Ovary (tissue), 9 donors: ENCODE results near the gene BCKDK. TPM values are rescaled to one million over a fixed set of nuclear protein-coding genes. Genes with fewer than 3 reads are reported as not detected.
A peak's percentile ranks its signal among the peaks of the same experiment; 100 is the strongest.

Source experiments
- DNase-seq, 5 donors: peaks; one replicate each; pipeline ENCODE4 v3.0.0-alpha.2; 2019 to 2020
- H3K27ac ChIP-seq, 2 donors: fragments of 200-600 bp; one replicate each; pipeline versions ENCODE4 v1.5.1 to v1.8.0; 2019 to 2022
- H3K27me3 ChIP-seq: fragments of 200-600 bp; one replicate; pipeline ENCODE4 v1.8.0; 2022
- H3K36me3 ChIP-seq: fragments of 200-600 bp; sonication (generic); one replicate; pipeline ENCODE4 v1.5.1; 2019
- H3K4me1 ChIP-seq: one replicate; pipeline ENCODE4 v1.8.1; 2013; ENCODE audit warnings: mild to moderate bottlenecking, moderate library complexity; ENCODE audit not compliant: insufficient read depth
- H3K4me3 ChIP-seq: fragments of 200-600 bp; sonication (generic); one replicate; pipeline ENCODE4 v1.5.1; 2017
- H3K9me3 ChIP-seq, 2 donors: fragments of 200-600 bp in 1 of 2; sonication (generic) in 1 of 2; one replicate each; pipeline versions ENCODE4 v1.5.1 to v1.8.1; 2013 to 2019; ENCODE audit warnings: mild to moderate bottlenecking in 1 of 2, moderate library complexity in 1 of 2
- CTCF ChIP-seq, 3 donors: fragments of 450-650 bp in 2 of 3; fragments of 200-600 bp in 1 of 3; IDR thresholded peaks; one replicate each; pipeline versions ENCODE4 v1.5.1 to v1.8.0; 2016 to 2022; ENCODE audit warnings: antibody characterized with exemption in 3 of 3, mild to moderate bottlenecking in 1 of 3
- EP300 ChIP-seq: sonication (generic); formaldehyde crosslinking; IDR thresholded peaks from one replicate; pipeline ENCODE4 v1.6.1; 2017; ENCODE audit warnings: antibody characterized with exemption
- POLR2A ChIP-seq: fragments of 450-650 bp; IDR thresholded peaks from one replicate; pipeline ENCODE4 v1.6.1; 2017; ENCODE audit warnings: antibody characterized with exemption, mild to moderate bottlenecking, moderate library complexity
- WGBS, 3 donors: extraction: QIAGEN DNeasy Blood & Tissue Kit in 1 of 3; methylation state at CpG; one replicate each; pipeline versions ENCODE4 v1.1.5 to v1.1.7; 2013 to 2017; 5-methylcytosine and 5-hydroxymethylcytosine counted together
- intact Hi-C, 4 donors: fragments of 100-400 bp; cut with DNase I; formaldehyde crosslinking; loops; one replicate each; pipeline versions ENCODE4 v1.11.0 to v1.15.1; 2022 to 2023
- polyA plus RNA-seq, 2 donors: library from polyadenylated mRNA; stranded (reverse); fragments of 200-250 nt in 1 of 2; fragments of 350-450 nt in 1 of 2; fragmentation: Illumina TruSeq in 1 of 2; extraction: RNeasy Lipid Tissue Mini Kit (QIAGEN cat#74804) in 1 of 2; gene quantifications; one replicate each; pipeline ENCODE4 v1.2.3, GENCODE V29; 2013 to 2014
- total RNA-seq, 7 donors: library from RNA; depleted of rRNA in 2 of 7; stranded (reverse); fragments of >200 nt in 2 of 7; fragmentation: NEBNext Ultra II Directional in 3 of 7; extraction: Animal tissue kit (Norgen Biotek cat#: 25700) in 3 of 7; gene quantifications; one replicate each; pipeline versions ENCODE4 v1.1.0 to v1.2.4, GENCODE V29; 2016 to 2023
- donor health status: DM: no; HTN: no; CAD: no; lungs with moderate emphysema.
- donor health status: DM: no; HTN: no; CAD: no.
- donor health status: Bipolar disorder and iron deficiency.
- donor health status: DM: yes; HTN: yes; CAD: no.
- donor health status: DM: no; HTN: no; CAD: no.
- donor health status: DM: yes; HTN: yes; CAD: no.

The BCKDK gene
- total and polyA plus RNA-seq, 9 donors: 18.6 to 51.9 (median 38.6) TPM

GRCh38 chr16:31074814-31075183 is 33.4 kb upstream of the BCKDK start:
- Histone ChIP-seq H3K4me1 (peaks cover 4% of the 10 kb centered on the region), H3K27me3 (no peaks in the 10 kb centered on the region), H3K9me3 (no peaks in the 10 kb centered on the region), H3K27ac (peak overlapping the region in 1 of 2 donors; percentile 62), H3K4me3 (peak overlapping the region; percentile 94), H3K36me3 (no peaks in the 10 kb centered on the region)
- DNase-seq: no peak
- TF ChIP-seq CTCF (IDR thresholded peaks at IDR 0.05) (no peak), EP300 (no peak), POLR2A (no peak)
- 1 to 2% (median 1%) methylated on average over 7 of the region's 7 CpGs for WGBS, 3 donors
- intact Hi-C loops: no loop called here

- H3K36me3 ChIP-seq: no peaks in the 10 kb centered on the region
- H3K4me3 ChIP-seq: no peak overlapping the region
- peaks cover 4% of the 10 kb centered on the region for H3K4me1 ChIP-seq
- H3K27ac ChIP-seq: no peak overlapping the region
- H3K9me3 ChIP-seq: no peaks in the 10 kb centered on the region
- 64 to 71% (median 65%) methylated on average over 16 of the region's 16 CpGs for WGBS, 3 donors
- no peak for DNase-seq
- intact Hi-C loops: no loop called here
- no peak for TF ChIP-seq POLR2A
- TF ChIP-seq CTCF (IDR thresholded peaks at IDR 0.05): no peak
- no peak for TF ChIP-seq EP300
- H3K27me3 ChIP-seq: no peaks in the 10 kb centered on the region
These were observed 31.9 kb upstream of the BCKDK start for GRCh38 chr16:31076319-31076718.

GRCh38 chr16:31077024-31077423 is 31.2 kb upstream of the BCKDK start:
- intact Hi-C loops: no loop called here

GRCh38 chr16:31077592-31078396 is 30.4 kb upstream of the BCKDK start:
- intact Hi-C loops: no loop called here
- Histone ChIP-seq H3K27ac (no peak overlapping the region), H3K4me1 (peaks cover 2% of the 10 kb centered on the region), H3K4me3 (no peak overlapping the region), H3K27me3 (no peaks in the 10 kb centered on the region), H3K36me3 (no peaks in the 10 kb centered on the region), H3K9me3 (no peaks in the 10 kb centered on the region)
- DNase-seq: no peak
- 90 to 93% (median 91%) methylated on average over 30 of the region's 30 CpGs for WGBS, 3 donors
- TF ChIP-seq POLR2A: no peak
- no peak for TF ChIP-seq CTCF (IDR thresholded peaks at IDR 0.05)
- TF ChIP-seq EP300: no peak

More at GRCh38 chr16:31077024-31077423, 31.2 kb upstream of the BCKDK start:
- H3K27ac ChIP-seq: no peak overlapping the region
- no peaks in the 10 kb centered on the region for H3K27me3 ChIP-seq
- H3K36me3 ChIP-seq: no peaks in the 10 kb centered on the region
- H3K9me3 ChIP-seq: no peaks in the 10 kb centered on the region
- H3K4me3 ChIP-seq: no peak overlapping the region
- no peak for DNase-seq
- H3K4me1 ChIP-seq: peaks cover 5% of the 10 kb centered on the region
- 87 to 89% (median 88%) methylated on average over 12 to 13 of the region's 13 CpGs for WGBS, 3 donors
- TF ChIP-seq CTCF (IDR thresholded peaks at IDR 0.05) (no peak), EP300 (no peak), POLR2A (no peak)
